Body of pancreas (tissue), 4 donors: ENCODE data around the gene ABTB1. TPM values are rescaled to one million over a fixed set of nuclear protein-coding genes. Genes with fewer than 3 reads are reported as not detected.

Source experiments
- ATAC-seq: fragments of 150-250 bp; one replicate; pipeline ENCODE4 v1.9.1; 2016
- DNase-seq, 4 donors: peaks; one replicate each; pipeline ENCODE4 v3.0.0-alpha.2; 2019
- H3K27ac ChIP-seq, 4 donors: fragments of 200-600 bp; sonication (generic); 1 replicate in 3 of 4; 2 replicates in 1 of 4; pipeline versions ENCODE4 v1.5.1 to v1.6.1; 2016 to 2019; ENCODE audit warnings: mild to moderate bottlenecking in 1 of 4, mixed read lengths in 1 of 4, moderate library complexity in 1 of 4
- H3K27me3 ChIP-seq, 2 donors: fragments of 200-600 bp; sonication (generic); one replicate each; pipeline ENCODE4 v1.6.0; 2016; ENCODE audit warnings: mild to moderate bottlenecking in 1 of 2
- H3K36me3 ChIP-seq, 2 donors: fragments of 200-600 bp; sonication (generic); replicated peaks in 1 of 2; 2 replicates each; pipeline ENCODE4 v1.5.1; 2016; ENCODE audit warnings: low read depth in 2 of 2; ENCODE audit not compliant: insufficient read depth in 1 of 2
- H3K4me1 ChIP-seq: fragments of 200-600 bp; sonication (generic); one replicate; pipeline ENCODE4 v1.6.0; 2016
- H3K4me3 ChIP-seq, 2 donors: fragments of 200-600 bp; sonication (generic); 1 replicate in 1 of 2; 2 replicates in 1 of 2; pipeline ENCODE4 v1.5.1; 2016 to 2019
- H3K9me3 ChIP-seq, 3 donors: fragments of 200-600 bp; sonication (generic); 1 replicate in 2 of 3; 2 replicates in 1 of 3; pipeline ENCODE4 v1.5.1; 2016
- CTCF ChIP-seq, 7 experiments: fragments of 450-650 bp in 4 of 7; fragments of 200-600 bp in 3 of 7; sonication (generic) in 3 of 7; IDR thresholded peaks; one replicate each; pipeline ENCODE4 v1.5.1; 2016 to 2019; ENCODE audit warnings: antibody characterized with exemption in 7 of 7
- POLR2A ChIP-seq, 3 donors: fragments of 450-650 bp; IDR thresholded peaks; one replicate each; pipeline ENCODE4 v1.6.1; 2016; ENCODE audit warnings: antibody characterized with exemption in 3 of 3, mild to moderate bottlenecking in 2 of 3
- WGBS, 2 donors: methylation state at CpG; one replicate each; pipeline ENCODE4 v1.1.5; 2017; 5-methylcytosine and 5-hydroxymethylcytosine counted together
- intact Hi-C: fragments of 100-400 bp; cut with DNase I; formaldehyde crosslinking; loops from one replicate; pipeline ENCODE4 v1.15.1; 2023
- total RNA-seq, 2 donors: library from RNA; depleted of rRNA; stranded (reverse); fragments of >200 nt; gene quantifications; one replicate each; pipeline ENCODE4 v1.1.0, GENCODE V29; 2016

ABTB1 gene
- total RNA-seq, 2 donors from 2014 or later, result 21.4 to 34.0 TPM

GRCh38 chr3:127628788-127629466, 43.8 kb upstream of the ABTB1 start, which contains the start of gene PODXL2:
Gene PODXL2 (plus strand): TSS chr3:127629185. CDS start chr3:127629220, 35 bp downstream.
- Histone ChIP-seq H3K27ac (no peak within 1 kb of the TSS), H3K4me1 (peaks cover 14% of the 10 kb centered on the region), H3K27me3 (no peaks in the 10 kb centered on the region), H3K36me3 (no peaks in the 10 kb centered on the region), H3K4me3 (peak within 1 kb of the TSS in 1 of 2 donors; percentile 13), H3K9me3 (no peaks in the 10 kb centered on the region)
- intact Hi-C loops, result no loop called here
- ATAC-seq (peak; percentile 85), DNase-seq (peak; percentile 49 to 60 (median 52))
- 5 to 29% methylated on average over 8 to 30 of the region's 105 CpGs for WGBS, 2 donors
- TF ChIP-seq POLR2A (IDR thresholded peaks at IDR 0.05) (no peak), CTCF (IDR thresholded peaks at IDR 0.05) (peak in 1 of 7 experiments; percentile 4)

GRCh38 chr3:127629467-127630403, 43.0 kb upstream of the ABTB1 start:
- WGBS, 2 donors, result 20 to 25% methylated on average over 43 to 61 of the region's 65 CpGs
- H3K36me3 ChIP-seq, result no peaks in the 10 kb centered on the region
- no peaks in the 10 kb centered on the region for H3K9me3 ChIP-seq
- ATAC-seq (peak; percentile 15), DNase-seq (peak in 3 of 4 donors; percentile 9 to 20 (median 19))
- H3K4me1 ChIP-seq, result peaks cover 14% of the 10 kb centered on the region
- intact Hi-C loops, result no loop called here
- H3K4me3 ChIP-seq, result peak overlapping the region in 1 of 2 donors; percentile 13
- H3K27me3 ChIP-seq, result no peaks in the 10 kb centered on the region
- no peak overlapping the region for H3K27ac ChIP-seq
- TF ChIP-seq POLR2A (IDR thresholded peaks at IDR 0.05) (no peak), CTCF (IDR thresholded peaks at IDR 0.05) (no peak)

GRCh38 chr3:127630811-127631714, 41.7 kb upstream of the ABTB1 start:
- DNase-seq (peak in 1 of 4 donors; percentile 5), ATAC-seq (no peak)
- H3K36me3 ChIP-seq, result no peaks in the 10 kb centered on the region
- WGBS, 2 donors, result 80 to 86% methylated on average over 12 of the region's 12 CpGs
- no peak overlapping the region for H3K4me3 ChIP-seq
- H3K27me3 ChIP-seq, result no peaks in the 10 kb centered on the region
- H3K4me1 ChIP-seq, result peaks cover 14% of the 10 kb centered on the region
- no peaks in the 10 kb centered on the region for H3K9me3 ChIP-seq
- no peak overlapping the region for H3K27ac ChIP-seq
- intact Hi-C loops, result no loop called here
- TF ChIP-seq POLR2A (IDR thresholded peaks at IDR 0.05), result no peak
- no peak for TF ChIP-seq CTCF (IDR thresholded peaks at IDR 0.05)

- no peaks in the 10 kb centered on the region for H3K27me3 ChIP-seq
- WGBS, 2 donors, result 73 to 75% methylated on average over 8 of the region's 8 CpGs
- H3K4me1 ChIP-seq, result peaks cover 14% of the 10 kb centered on the region
- intact Hi-C loops, result no loop called here
- ATAC-seq, result no peak
- H3K4me3 ChIP-seq, result no peak overlapping the region
- no peaks in the 10 kb centered on the region for H3K9me3 ChIP-seq
- no peaks in the 10 kb centered on the region for H3K36me3 ChIP-seq
- no peak overlapping the region for H3K27ac ChIP-seq
- TF ChIP-seq CTCF (IDR thresholded peaks at IDR 0.05), result no peak
- no peak for TF ChIP-seq POLR2A (IDR thresholded peaks at IDR 0.05)
- no peak for DNase-seq
These were observed 40.5 kb upstream of the ABTB1 start for GRCh38 chr3:127632035-127632820.
